Purkinje cell (primary cell): ENCODE data around the gene OCIAD1. TPM values are rescaled to one million over a fixed set of nuclear protein-coding genes. Genes with fewer than 3 reads are reported as not detected.

Experiments
- polyA plus RNA-seq: library from polyadenylated mRNA; unstranded; fragments of >200 nt; fragmentation: Nextera tagmentation; gene quantifications from 2 replicates; pipeline ENCODE4 v1.2.1, GENCODE V29; 2014

The OCIAD1 gene
- 756 and 891 TPM in 2 replicates for polyA plus RNA-seq

GRCh38 chr4:48830706-48831531 lies at the start of gene OCIAD1:
Gene OCIAD1 (plus strand): TSS chr4:48831088. CDS start chr4:48832625, 1,537 bp downstream.

DNA sequence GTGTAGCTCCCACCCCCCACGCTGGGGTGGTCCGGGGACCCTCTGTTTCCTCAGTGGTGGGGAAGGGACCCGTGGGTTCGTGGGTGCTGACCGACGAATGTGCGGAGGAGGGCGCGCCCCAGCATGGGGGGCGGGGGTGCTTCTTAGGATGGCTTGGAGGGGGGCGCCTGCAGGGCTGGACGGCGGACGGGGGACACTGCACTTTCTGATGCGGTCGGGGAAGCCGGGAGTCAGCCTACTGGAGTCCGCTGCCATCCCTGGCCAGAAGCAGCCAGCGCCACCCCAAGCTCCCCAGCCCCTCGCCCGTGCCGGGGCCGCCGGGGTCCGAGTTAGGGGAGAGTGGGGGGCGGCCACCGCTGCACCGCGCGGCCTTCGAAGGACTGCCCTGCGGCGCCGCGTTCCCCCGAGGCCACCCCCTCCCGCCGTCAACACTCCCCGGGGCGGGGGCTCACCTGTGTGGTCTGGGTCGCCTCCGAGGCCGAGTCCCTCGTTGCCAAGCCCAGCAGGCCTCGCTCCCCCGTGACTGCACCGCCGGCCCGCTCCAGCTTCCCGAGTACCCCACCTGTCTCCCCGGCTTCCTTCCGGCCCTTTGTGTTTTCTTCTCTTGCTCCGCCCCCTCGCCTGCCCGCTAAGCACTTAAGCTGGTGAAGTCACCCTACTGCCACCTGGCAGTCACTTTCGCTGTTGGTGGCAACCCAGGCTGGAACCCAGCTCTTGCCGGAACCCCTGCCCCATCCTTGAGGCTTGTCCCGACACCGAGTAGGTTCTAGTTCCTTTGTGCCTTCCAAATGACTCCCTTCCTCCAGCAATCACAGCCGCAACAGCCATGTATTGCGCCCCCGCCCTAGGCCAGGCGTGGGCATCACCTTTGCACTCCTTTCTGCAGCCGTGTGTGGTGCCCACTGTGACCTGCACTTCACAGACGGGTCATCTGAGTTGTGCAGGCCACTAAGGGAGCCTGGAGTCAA lies 75.6 kb downstream of the OCIAD1 start, which contains the start of gene OCIAD2:
Gene OCIAD2, minus strand, starts transcription at position 569 of the 968 bp plus-strand sequence. CDS start 2,225 bp downstream, outside the sequence.

Other genes with a start within 250 kb of the OCIAD1 start
- 32.5 and 48.9 TPM in 2 replicates for gene FRYL, start 50.8 kb upstream of the OCIAD1 start, polyA plus RNA-seq
- 211 and 215 TPM in 2 replicates for gene OCIAD2, start 75.7 kb downstream of the OCIAD1 start, polyA plus RNA-seq
- gene CWH43, start 155.2 kb downstream of the OCIAD1 start, polyA plus RNA-seq, result 2.9 TPM in 1 of 2 replicates, not detected in the other